Measurements from ENCODE around the gene FADS6.

- TF ChIP-seq SIN3A (IDR thresholded peaks at IDR 0.05; ENCODE audit: borderline replicate concordance, insufficient read depth, low read depth, low read length) (no peak), POLR2AphosphoS5 (IDR thresholded peaks at IDR 0.05; ENCODE audit: low read depth, low read length) (no peak), CTCF (IDR thresholded peaks at IDR 0.05) (no peak; the same call in 1 of the 2 replicates)
Measured at GRCh38 chr17:74865504-74866197, 27.8 kb downstream of the FADS6 start.

Data from Panc1 (cell line).